Measurements from ENCODE around the gene DLG1.
"Not testable (repeated sequence)": the region's sequence is repeated elsewhere in the genome, so short reads cannot be mapped to it uniquely, and the experiment has no call there.

The DLG1 gene

DNA sequence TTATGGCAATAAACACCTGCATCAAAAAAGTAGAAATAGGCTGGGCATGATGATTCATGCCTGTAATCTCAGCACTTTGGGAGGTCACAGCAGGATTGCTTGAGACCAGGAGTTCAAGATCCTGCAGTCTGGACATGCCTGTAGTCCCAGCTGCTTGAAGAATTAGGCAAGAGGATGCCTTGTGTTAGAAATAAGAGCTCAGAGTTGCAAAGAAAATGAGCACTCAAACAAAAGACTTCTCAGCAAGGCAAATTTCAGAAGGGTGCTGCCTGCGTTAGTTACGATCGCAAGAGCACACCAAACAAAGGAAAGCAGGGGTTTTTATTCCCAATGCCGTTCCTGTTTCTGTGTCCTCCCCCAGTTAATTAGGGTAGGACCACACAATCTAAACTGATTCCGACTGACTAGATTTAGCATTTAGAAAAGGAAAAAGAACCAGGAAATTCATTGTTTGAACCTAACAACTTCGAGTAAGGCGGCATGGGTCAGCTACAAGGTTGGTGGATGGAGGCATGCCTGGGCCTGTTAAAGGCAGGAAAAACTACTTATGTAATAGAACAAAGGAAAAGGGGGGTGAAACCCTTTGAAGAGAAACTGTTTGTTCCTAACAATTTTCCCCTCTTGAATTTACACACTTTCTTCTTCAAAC, 55.5 kb downstream of the DLG1 start:
- DNase-seq: no peak

- DNase-seq: no peak
Observed at GRCh38 chr3:197241173-197241572, 57.2 kb downstream of the DLG1 start.

DNA sequence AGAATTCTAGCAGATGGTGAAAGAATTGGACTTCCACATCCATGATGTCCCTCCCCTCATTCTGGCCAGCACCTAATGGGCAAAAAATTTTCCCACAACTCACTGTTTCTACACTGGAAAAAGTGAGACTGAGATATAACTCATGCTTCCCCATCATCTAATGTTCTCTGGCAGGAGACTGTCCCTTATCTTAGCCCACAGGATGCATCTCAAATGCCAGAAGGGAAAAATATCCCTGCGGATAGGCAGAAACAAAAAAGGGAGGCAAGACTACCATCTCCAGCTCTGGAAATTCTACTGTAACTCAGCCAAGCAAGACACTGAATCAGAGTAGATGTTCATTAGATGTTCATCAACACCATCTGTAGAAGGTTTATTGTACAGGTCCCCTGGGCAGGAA, 58.6 kb downstream of the DLG1 start:
- no peak for DNase-seq

- DNase-seq: no peak
Observed at GRCh38 chr3:197238842-197239241, 59.6 kb downstream of the DLG1 start.

DNA sequence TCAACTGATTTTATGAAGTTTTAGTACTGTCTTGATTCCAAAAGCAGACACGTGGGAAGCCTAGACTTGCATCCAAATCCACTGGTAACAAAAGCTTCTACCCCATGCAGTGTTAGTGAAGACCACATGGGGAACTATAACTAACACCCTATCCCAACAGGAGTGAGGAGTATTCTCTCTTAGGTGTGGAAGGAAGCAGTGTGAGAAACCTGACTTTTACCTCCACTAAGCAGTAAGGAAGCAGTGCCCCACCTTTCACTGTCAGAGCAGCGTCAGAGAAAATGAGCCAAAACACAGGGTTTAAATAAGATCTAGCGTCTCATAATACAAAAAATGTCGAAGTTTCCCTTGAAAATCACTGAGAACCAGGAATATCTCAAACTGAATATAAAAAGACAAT, 60.5 kb downstream of the DLG1 start:
- DNase-seq: no peak

GRCh38 chr3:197236362-197236761, 62.0 kb downstream of the DLG1 start:
- DNase-seq: no peak

DNA sequence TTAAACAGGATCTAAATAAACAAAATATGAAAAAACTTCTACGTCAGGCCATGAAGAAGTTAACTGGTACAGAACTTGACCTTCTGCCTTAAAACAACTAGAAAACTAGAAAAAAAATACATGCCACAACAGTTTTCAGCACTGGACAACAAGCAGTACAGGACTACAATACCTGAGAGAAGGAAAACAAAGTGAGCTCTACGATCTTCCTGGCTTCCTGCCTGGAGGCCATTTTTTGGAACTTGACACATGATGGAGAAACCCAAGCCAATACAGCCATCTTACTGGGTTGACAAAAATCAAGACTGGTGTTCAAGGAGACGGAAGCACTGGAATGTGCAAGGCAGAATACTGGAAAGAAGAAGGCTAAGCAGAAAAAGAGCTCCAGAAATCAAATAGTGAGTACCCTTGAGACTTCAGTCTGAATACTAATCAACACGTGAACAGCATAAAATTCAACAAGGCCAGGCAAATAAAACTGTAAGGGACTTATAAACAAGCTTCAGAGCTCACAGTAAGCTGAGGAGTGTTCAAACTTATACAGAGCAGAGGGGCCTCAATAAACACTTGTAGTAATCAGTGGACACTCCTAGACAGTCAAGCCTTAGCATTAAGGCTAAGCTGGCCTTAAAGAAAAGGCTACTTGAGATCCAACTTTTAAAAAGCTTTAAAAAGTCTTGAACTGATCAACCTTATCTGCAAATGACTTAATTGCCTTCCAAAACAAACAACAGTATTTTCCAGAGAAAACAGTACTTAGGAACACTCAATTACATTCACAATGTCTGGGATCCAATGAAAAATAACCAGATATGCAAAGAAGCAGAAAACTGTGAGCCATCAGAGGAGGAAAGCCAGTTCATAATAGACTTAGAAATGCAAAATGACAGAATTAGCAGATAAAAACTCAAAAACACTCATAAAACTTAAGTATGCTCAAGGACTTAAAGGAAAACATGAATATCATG, 63.2 kb downstream of the DLG1 start:
- DNase-seq: no peak

DNA sequence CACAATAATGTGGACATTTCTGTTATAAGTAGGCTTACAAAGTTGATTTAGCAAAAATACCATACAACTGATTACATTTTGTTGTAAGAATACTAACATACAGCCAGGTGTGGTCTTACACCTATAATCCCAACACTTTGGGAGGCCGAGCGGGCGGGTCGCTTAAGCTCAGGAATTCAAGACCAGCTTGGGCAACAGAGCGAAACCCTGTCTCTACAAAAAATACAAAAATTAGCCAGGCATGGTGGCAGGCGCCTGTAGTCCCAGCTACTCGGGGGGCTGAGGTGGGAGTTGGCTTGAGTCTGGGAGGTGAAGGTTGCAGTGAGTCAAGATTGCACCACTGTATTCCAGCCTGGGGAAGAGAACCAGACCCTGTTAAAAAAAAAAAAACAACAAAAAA, 67.1 kb downstream of the DLG1 start:
- DNase-seq: no peak

DNA sequence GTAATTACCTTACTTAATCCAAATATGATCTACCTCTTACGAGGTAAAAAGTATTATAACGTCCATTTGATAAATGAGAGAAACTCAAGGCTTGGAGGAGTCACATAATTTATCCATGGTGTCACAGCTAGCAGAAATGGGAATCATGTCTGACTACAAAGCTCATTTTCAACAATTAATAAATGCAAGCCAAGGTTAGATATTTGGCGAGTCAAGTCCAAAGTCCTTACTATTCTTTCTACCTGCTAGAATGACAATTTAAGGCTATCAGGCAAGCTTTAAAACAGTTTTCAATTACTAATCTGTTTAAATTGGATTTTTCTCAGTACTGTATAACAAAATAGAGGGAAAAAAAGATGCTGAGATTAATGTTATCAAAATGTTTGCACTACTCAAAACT, 68.6 kb downstream of the DLG1 start:
- no peak for DNase-seq

GRCh38 chr3:197229178-197229577, 69.2 kb downstream of the DLG1 start:
- no peak for DNase-seq

GRCh38 chr3:197227780-197228574, 70.4 kb downstream of the DLG1 start:
- no peak for DNase-seq

DNA sequence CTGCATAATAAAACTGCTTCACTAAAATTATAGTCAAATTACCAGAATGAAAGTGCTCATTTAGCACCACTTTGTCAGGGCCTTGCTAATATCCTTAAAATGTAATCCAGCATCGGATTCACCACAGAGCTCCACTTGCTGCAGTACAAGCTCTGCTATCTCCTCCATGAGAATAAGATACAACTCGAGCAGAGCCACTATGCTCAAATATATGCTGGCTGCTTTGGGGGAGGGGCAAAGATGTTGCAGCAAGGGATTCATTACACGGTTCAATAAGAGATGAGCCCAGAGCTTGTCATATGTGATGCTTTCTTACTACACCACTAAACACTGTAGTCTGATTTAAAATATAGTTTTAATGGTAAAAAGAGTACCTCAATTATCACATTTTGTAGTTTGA, 72.2 kb downstream of the DLG1 start:
- DNase-seq: no peak

DNA sequence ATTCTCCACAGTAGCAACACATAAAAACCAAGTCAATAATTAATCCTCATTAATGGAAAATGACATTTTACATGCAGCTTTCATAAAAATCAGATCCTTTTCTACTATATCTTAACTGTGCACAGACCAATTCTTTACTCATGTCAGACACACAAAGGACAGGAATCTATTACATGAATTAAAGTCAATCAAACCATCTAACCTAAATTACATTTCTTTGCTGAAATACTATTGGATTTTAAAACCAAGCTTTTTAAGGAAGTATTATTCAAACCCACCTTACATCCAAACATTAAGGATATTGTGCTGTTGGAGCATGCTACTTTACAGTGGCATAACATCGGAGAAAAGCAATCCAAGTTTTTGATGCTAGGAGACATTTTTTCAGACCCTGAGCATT, 72.8 kb downstream of the DLG1 start:
- DNase-seq: no peak

DNA sequence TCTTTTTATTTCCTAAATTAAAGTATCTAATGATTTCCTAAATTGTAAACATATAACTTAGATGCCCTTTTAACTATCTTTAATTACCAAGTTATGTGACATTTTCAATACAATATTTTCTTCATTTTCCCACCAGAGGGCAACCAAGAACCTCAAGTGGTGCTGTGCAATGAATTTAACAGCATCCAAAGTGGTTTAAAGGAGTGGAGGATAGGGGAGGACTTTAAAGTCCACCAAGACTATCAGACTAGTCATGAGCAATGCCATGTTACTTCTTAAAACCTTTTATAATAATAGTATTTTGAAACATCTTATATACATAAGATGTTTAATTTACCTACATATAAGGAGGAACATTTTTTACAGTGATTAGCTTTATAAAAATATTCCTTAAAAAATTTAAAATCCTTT, 74.4 kb downstream of the DLG1 start:
- DNase-seq: peak; percentile 38

- no peak for DNase-seq
Observed at GRCh38 chr3:197222937-197223370, 75.5 kb downstream of the DLG1 start.

GRCh38 chr3:197219619-197220018, 78.8 kb downstream of the DLG1 start:
- DNase-seq: no peak

- DNase-seq: no peak
Observed at GRCh38 chr3:197218210-197218609, 80.2 kb downstream of the DLG1 start.

GRCh38 chr3:197216914-197217313, 81.5 kb downstream of the DLG1 start:
- DNase-seq: no peak

- DNase-seq: no peak
Observed at GRCh38 chr3:197216169-197216860, 82.1 kb downstream of the DLG1 start.

DNA sequence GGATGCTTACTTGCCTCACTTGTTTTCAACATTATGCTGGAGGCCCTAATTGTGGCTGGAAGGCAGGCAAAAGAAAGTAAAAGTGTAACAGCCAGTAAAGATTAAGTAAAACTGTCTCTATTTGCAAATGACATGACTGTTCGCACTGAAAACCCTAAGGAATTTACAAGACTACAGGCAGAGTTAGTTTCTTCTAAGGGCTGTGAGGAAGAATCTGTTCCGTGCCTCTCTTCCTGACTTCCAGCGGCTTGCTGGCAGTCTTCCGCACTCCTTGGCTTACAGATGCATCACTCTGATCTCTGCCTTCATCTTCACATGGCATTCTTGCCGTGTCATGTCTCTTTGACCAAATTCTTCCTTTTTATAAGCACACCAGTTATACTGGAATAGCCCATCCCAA, 86.1 kb downstream of the DLG1 start:
- DNase-seq: no peak

DNA sequence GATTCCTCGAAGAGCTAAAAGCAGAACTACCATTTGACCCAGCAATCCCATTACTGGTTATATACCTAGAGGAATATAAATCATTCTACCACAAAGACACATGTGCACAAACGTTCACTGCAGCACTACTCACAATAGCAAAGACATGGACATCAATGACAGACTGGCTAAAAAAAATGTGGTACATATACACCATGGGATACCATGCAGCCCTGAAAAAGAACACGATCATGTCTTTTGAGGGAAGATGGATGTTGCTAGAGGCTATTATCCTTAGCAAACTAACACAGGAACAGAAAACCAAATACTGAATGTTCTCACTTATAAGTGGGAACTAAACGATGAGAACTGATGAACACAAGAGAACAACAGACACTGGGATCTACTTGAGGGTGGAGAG, 86.7 kb downstream of the DLG1 start:
- DNase-seq: not testable (repeated sequence)

DNA sequence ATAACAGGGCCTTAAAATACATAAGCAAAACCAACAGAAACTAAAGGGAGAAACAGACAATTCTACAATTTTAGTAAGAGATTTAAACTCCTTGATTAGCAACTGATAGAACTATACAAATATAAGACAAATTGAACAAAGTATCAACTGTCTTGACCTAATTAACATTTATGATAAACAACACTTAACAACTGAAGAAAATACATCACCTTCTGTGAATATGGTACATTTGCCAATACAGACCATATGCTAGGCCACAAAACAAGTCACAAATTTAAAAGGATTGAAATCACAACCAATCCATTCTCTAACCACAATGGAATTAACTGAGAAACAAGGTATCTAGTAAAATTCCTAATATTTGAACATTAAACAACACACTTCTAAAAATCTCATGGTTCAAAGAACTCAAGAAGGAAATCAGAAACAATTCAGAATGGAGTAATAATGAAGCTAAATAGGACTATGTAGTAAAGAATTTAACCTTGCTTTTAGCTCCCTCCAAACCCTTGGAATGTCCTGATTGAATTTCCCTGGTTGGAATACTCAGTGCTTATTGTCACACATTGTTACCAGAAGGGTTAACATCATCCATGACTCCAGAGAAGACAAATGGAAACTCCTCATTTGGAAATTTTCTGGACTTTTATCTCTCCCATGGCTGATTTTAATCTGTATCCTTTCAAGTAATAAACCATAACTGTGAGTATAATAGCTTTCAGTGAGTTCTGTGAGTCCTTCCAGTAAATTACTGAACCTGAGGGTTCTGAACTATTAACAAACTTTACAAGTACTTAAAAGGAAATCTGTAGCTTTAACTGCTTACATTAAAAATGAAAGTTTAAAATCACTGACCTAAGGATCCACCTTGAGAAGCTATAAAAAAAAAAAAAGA, 88.8 kb downstream of the DLG1 start:
- no peak for DNase-seq
